ENCODE data around the gene ELL2. TPM values are rescaled to one million over a fixed set of nuclear protein-coding genes. Genes with fewer than 3 reads are reported as not detected.

ELL2 gene
- polyA plus RNA-seq, 1 experiment, result 131 TPM

DNA sequence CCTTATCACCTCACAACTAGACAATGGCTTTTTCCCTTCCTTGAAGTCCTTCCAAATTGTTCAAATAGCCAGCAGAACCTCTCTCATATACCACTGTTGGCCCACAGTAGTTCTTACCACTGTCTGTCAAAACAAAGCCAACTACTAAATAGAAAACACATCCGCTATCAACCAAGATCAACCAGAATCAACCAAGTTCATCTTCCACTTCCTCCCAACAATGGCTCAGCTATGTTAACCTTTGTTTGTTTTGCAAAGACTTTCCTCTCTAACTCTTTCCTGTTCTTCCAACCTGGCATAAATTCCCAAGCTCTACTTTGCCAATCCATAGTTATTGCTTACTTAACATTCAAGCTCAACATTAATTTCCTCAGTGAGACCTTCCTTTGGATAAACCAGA lies 15.2 kb downstream of the ELL2 start:
- ChIA-PET CTCF (interaction anchor here (0.7 kb wide), 1 partner anchor 655 kb away, joined by 3 read pairs; no protein-coding TSS in a partner anchor), POLR2A (no interaction called here)
- H3K27me3 ChIP-seq (ENCODE audit: control insufficient read depth, insufficient read depth, low read length), result no peaks in the 10 kb centered on the region
- no peak for TF ChIP-seq CTCF (IDR thresholded peaks at IDR 0.05; ENCODE audit: low read depth, low read length)
- no peak for DNase-seq (ENCODE audit: low read depth, low spot score)
- no peak overlapping the region for H3K4me3 ChIP-seq (ENCODE audit: low read depth, low read length)
- no peaks in the 10 kb centered on the region; the same call in 1 of the 2 replicates for H3K9me3 ChIP-seq (ENCODE audit: control insufficient read depth, insufficient read depth, low read length)
- no peak overlapping the region for H3K27ac ChIP-seq (ENCODE audit: low read depth, low read length)

DNA sequence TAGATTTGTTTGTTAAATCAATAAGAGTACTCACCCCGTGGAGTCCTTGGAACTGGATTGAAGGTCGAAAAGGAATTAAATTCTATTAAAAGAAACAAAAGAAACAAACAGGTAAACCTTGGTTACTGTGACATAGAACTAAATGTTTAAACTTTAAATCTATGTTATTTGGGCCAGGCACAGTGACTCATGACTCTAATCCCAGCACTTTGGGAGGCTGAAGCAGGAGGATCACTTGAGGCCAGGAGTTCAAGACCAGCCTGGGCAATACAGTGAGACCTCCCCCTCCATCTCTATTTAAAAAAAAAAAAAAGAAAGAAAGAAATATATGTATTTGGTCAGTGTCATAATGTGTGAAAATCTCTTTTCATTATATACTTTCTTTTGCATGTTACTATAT lies 18.7 kb downstream of the ELL2 start:
- no peak for TF ChIP-seq CTCF (IDR thresholded peaks at IDR 0.05; ENCODE audit: low read depth, low read length)
- no peak for DNase-seq (ENCODE audit: low read depth, low spot score)
- H3K9me3 ChIP-seq (ENCODE audit: control insufficient read depth, insufficient read depth, low read length), result no peaks in the 10 kb centered on the region; the same call in 1 of the 2 replicates
- no peak overlapping the region for H3K27ac ChIP-seq (ENCODE audit: low read depth, low read length)
- ChIA-PET CTCF (no interaction called here), POLR2A (no interaction called here)
- H3K27me3 ChIP-seq (ENCODE audit: control insufficient read depth, insufficient read depth, low read length), result no peaks in the 10 kb centered on the region
- H3K4me3 ChIP-seq (ENCODE audit: low read depth, low read length), result no peak overlapping the region

- H3K9me3 ChIP-seq (ENCODE audit: control insufficient read depth, insufficient read depth, low read length), result no peaks in the 10 kb centered on the region
- POLR2A ChIA-PET, result no interaction called here
- no peak for TF ChIP-seq CTCF (IDR thresholded peaks at IDR 0.05; ENCODE audit: low read depth, low read length)
- H3K27ac ChIP-seq (ENCODE audit: low read depth, low read length), result no peak overlapping the region
- H3K4me3 ChIP-seq (ENCODE audit: low read depth, low read length), result no peak overlapping the region
- DNase-seq (ENCODE audit: low read depth, low spot score), result no peak
- no peaks in the 10 kb centered on the region for H3K27me3 ChIP-seq (ENCODE audit: control insufficient read depth, insufficient read depth, low read length)
- CTCF ChIA-PET, result no interaction called here
These were observed 19.2 kb downstream of the ELL2 start for GRCh38 chr5:95942414-95942813.

DNA sequence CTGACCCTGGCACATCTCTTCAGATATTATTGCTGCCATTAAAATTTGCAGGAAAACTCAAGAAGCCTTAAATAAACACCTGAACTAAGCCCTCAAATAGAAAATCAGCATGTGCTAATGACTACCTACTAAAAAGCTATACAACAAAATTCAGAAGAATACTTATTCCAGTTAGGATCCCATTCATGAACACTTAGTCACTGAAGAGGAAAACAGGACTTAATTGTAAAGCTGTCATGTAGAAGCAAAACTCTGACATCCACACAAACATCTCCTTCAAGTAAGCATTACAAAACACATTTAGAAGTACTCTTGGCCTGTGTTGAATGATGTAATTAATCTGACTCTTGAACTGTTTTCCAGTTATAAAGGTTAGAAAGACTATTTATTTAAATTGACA lies 19.9 kb downstream of the ELL2 start:
- no peak for TF ChIP-seq CTCF (IDR thresholded peaks at IDR 0.05; ENCODE audit: low read depth, low read length)
- ChIA-PET CTCF (interaction anchor here (0.5 to 1.6 kb wide), 2 partner anchors 349 to 394 kb away, joined by 3 to 4 read pairs; no protein-coding TSS in a partner anchor), POLR2A (no interaction called here)

DNA sequence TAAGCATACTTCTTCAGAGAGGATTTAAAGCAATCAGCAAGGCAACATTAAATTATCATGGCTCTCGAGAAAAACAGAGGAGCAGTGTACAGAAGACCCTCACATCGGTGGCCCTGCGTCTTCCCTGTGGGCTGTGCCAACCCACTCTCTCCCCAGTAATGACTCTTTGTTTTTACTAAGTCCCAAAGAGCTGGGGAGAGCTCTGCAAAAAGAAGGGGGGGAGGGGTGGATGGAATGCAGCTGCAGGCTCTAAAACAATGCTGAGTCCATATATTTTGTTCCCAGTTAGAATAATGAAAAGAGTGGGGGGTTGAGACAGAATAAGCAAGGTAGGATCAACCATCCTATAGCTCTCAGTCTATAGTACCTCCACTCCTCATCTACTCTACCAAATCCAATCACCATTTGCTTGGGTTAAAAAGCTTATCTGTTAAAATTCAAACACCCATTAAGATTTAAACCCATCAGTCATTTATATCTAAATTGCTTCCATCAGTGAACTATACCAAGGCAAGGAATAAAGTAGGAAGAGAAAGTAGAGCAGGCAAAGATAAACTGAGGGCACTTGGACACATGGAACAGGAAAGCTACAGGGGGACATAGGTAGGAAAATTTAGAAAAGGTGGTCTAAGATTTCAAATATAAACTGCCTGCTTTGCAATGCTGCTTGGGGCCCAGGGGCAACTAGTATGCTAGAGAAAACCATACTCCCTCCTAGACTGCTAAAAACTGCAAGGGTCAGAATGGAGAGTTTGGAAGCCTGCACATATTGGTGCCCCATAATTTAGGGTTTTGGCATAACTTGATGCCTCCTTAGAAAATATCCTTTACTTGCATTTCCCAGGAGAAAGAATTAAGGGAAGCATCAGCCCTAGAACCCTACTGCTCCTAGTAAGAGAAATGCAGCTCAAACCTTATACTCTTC lies 20.6 kb downstream of the ELL2 start:
- TF ChIP-seq CTCF (IDR thresholded peaks at IDR 0.05; ENCODE audit: low read depth, low read length), result no peak
- ChIA-PET POLR2A (interaction anchor here (0.6 to 0.7 kb wide), 2 partner anchors 28 to 170 kb away, joined by 3 to 11 read pairs; no protein-coding TSS in a partner anchor), CTCF (interaction anchor here (1.6 kb wide), 1 partner anchor 394 kb away, joined by 4 read pairs; no protein-coding TSS in a partner anchor)
- H3K27ac ChIP-seq (ENCODE audit: low read depth, low read length), result no peak overlapping the region
- no peaks in the 10 kb centered on the region for H3K27me3 ChIP-seq (ENCODE audit: control insufficient read depth, insufficient read depth, low read length)
- no peaks in the 10 kb centered on the region for H3K9me3 ChIP-seq (ENCODE audit: control insufficient read depth, insufficient read depth, low read length)
- DNase-seq (ENCODE audit: low read depth, low spot score), result no peak
- no peak overlapping the region for H3K4me3 ChIP-seq (ENCODE audit: low read depth, low read length)

More for the DNA sequence above, 19.9 kb downstream of the ELL2 start:
- no peak for DNase-seq (ENCODE audit: low read depth, low spot score)
- Histone ChIP-seq H3K27ac (ENCODE audit: low read depth, low read length) (no peak overlapping the region), H3K4me3 (ENCODE audit: low read depth, low read length) (no peak overlapping the region), H3K9me3 (ENCODE audit: control insufficient read depth, insufficient read depth, low read length) (no peaks in the 10 kb centered on the region), H3K27me3 (ENCODE audit: control insufficient read depth, insufficient read depth, low read length) (no peaks in the 10 kb centered on the region)
